Tibial nerve (tissue), 3 donors: ENCODE results near the gene NT5C2.

Experiments used
- POLR2A ChIP-seq, 2 donors: fragments of 450-650 bp; IDR thresholded peaks; one replicate each; pipeline ENCODE4 v1.6.1; 2017; ENCODE audit warnings: antibody characterized with exemption in 2 of 2, mild to moderate bottlenecking in 2 of 2, moderate library complexity in 2 of 2
- TF ChIP-seq, protein P1 (sequence below), 5 experiments: fragments of 200-600 bp in 3 of 5; fragments of 450-650 bp in 2 of 5; sonication (generic) in 3 of 5; IDR thresholded peaks; one replicate each; pipeline ENCODE4 v1.5.1; 2016 to 2019; ENCODE audit warnings: antibody characterized with exemption in 5 of 5, mild to moderate bottlenecking in 3 of 5, moderate library complexity in 2 of 5

DNA sequence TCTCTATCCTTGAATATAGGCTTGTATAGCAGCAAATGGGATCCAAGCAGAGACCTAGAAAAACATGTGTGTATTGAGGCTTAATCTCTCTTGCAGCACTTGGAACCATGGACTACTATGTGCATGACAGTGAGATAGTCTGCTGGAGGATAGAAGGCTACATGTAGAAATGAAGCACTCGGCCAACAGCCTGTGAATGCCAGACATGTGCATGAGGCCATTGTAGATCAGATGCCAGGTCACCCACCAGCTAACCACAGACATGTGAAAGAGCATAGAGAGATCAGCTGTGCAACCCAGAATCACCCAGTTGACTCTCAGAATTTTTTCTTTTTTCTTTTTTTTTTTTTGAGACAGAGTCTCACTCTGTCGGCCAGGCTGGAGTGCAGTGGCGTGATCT is 90.9 kb downstream of the NT5C2 start:
- TF ChIP-seq, protein P1, sequence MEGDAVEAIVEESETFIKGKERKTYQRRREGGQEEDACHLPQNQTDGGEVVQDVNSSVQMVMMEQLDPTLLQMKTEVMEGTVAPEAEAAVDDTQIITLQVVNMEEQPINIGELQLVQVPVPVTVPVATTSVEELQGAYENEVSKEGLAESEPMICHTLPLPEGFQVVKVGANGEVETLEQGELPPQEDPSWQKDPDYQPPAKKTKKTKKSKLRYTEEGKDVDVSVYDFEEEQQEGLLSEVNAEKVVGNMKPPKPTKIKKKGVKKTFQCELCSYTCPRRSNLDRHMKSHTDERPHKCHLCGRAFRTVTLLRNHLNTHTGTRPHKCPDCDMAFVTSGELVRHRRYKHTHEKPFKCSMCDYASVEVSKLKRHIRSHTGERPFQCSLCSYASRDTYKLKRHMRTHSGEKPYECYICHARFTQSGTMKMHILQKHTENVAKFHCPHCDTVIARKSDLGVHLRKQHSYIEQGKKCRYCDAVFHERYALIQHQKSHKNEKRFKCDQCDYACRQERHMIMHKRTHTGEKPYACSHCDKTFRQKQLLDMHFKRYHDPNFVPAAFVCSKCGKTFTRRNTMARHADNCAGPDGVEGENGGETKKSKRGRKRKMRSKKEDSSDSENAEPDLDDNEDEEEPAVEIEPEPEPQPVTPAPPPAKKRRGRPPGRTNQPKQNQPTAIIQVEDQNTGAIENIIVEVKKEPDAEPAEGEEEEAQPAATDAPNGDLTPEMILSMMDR (IDR thresholded peaks at IDR 0.05): no peak
- TF ChIP-seq POLR2A (IDR thresholded peaks at IDR 0.05): no peak
